RWPE2 (cell line): Measurements from ENCODE around the gene ZNF432.
"Not testable (repeated sequence)": the region's sequence is repeated elsewhere in the genome, so short reads cannot be mapped to it uniquely, and the experiment has no call there.

Experiments used
- ATAC-seq: fragments of 200-7000 bp; cut with Tn5 transposase; 3 replicates; pipeline ENCODE4 v1.9.1; 2021; ENCODE audit warnings: low read depth
- DNase-seq: peaks from one replicate; pipeline ENCODE4 v3.0.0-alpha.2; 2020; ENCODE audit warnings: low spot score
- H3K27ac ChIP-seq: fragments of 450-650 bp; 2 replicates; pipeline ENCODE4 v1.5.1; 2017; ENCODE audit warnings: mild to moderate bottlenecking; ENCODE audit not compliant: poor library complexity, severe bottlenecking
- H3K27me3 ChIP-seq: fragments of 250-450 bp; sonication (Bioruptor Pico); 2 replicates; pipeline ENCODE4 v1.5.1; 2021; ENCODE audit warnings: mild to moderate bottlenecking, moderate library complexity; ENCODE audit not compliant: insufficient read depth, poor library complexity, severe bottlenecking
- H3K36me3 ChIP-seq: fragments of 250-450 bp; sonication (Bioruptor Pico); 2 replicates; pipeline ENCODE4 v1.5.1; 2020; ENCODE audit warnings: low read depth, mild to moderate bottlenecking, moderate library complexity
- H3K4me1 ChIP-seq: fragments of 250-450 bp; sonication (Bioruptor Pico); 2 replicates; pipeline ENCODE4 v1.5.1; 2021; ENCODE audit warnings: mild to moderate bottlenecking, moderate library complexity; ENCODE audit not compliant: insufficient read depth, poor library complexity, severe bottlenecking
- H3K4me3 ChIP-seq: fragments of 250-450 bp; sonication (Bioruptor Pico); 2 replicates; pipeline ENCODE4 v1.5.1; 2021; ENCODE audit warnings: mild to moderate bottlenecking, moderate library complexity; ENCODE audit not compliant: severe bottlenecking
- H3K9me3 ChIP-seq: fragments of 250-450 bp; sonication (Bioruptor Pico); 2 replicates; pipeline ENCODE4 v1.5.1; 2021; ENCODE audit warnings: mild to moderate bottlenecking, moderate library complexity; ENCODE audit not compliant: severe bottlenecking
- TF ChIP-seq, protein P1 (sequence below): fragments of 450-650 bp; IDR thresholded peaks from one replicate; pipeline ENCODE4 v1.5.1; 2017; ENCODE audit warnings: mild to moderate bottlenecking, moderate library complexity; ENCODE audit not compliant: poor library complexity, severe bottlenecking

ZNF432 gene

DNA sequence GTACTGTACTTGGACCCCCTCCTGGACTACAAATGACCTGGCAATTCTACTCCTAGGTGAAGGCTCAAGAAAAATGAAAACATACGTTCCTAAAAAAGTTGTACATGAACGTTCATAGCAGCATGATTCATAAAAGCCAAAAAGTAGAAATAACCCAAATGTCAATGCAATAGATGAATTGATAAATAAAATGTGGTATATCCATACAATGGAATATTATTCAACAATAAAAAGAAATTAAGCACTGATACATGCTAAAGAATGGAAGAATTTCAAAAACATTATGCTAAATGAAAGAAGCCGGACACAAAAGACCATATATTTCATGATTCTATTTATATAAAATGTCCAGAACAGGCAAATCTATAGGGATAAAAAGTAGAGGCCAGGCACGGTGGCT lies 9.5 kb downstream of the ZNF432 start:
- Histone ChIP-seq H3K27me3 (no peaks in the 10 kb centered on the region), H3K4me3 (no peak overlapping the region), H3K36me3 (peaks cover 94% of the 10 kb centered on the region), H3K9me3 (peaks cover 18% of the 10 kb centered on the region), H3K27ac (no peak overlapping the region), H3K4me1 (no peaks in the 10 kb centered on the region)
- no peak for ATAC-seq
- TF ChIP-seq, protein P1, sequence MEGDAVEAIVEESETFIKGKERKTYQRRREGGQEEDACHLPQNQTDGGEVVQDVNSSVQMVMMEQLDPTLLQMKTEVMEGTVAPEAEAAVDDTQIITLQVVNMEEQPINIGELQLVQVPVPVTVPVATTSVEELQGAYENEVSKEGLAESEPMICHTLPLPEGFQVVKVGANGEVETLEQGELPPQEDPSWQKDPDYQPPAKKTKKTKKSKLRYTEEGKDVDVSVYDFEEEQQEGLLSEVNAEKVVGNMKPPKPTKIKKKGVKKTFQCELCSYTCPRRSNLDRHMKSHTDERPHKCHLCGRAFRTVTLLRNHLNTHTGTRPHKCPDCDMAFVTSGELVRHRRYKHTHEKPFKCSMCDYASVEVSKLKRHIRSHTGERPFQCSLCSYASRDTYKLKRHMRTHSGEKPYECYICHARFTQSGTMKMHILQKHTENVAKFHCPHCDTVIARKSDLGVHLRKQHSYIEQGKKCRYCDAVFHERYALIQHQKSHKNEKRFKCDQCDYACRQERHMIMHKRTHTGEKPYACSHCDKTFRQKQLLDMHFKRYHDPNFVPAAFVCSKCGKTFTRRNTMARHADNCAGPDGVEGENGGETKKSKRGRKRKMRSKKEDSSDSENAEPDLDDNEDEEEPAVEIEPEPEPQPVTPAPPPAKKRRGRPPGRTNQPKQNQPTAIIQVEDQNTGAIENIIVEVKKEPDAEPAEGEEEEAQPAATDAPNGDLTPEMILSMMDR: no peak
- DNase-seq: no peak

DNA sequence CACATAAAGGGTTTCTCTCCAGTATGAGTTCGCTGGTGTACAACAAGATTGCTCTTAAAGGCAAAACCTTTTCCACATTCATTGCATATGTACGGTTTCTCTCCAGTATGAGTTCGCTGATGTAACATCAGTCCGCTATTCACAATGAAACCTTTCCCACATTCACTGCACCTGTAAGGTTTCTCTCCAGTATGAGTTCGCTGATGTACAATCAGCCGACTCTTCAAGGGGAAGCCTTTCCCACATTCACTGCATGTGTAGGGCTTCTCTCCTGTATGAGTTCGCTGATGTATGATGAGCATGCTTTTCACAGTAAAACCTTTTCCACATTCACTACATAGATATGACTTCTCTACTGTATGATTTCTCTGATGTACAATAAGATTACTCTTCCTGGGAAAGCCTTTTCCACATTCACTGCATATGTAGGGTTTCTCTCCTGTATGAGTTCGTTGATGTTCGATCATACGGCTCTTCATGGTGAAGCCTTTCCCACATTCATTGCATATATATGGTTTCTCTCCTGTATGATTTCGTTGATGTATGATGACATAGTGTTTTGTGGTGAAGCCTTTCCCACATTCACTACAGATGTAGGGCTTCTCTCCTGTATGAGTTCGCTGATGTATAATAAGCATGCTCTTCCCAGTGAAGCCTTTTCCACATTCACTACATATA lies 14.4 kb downstream of the ZNF432 start:
- ATAC-seq: no peak
- Histone ChIP-seq H3K27ac (no peak overlapping the region), H3K4me3 (no peak overlapping the region), H3K9me3 (peaks cover 28% of the 10 kb centered on the region), H3K4me1 (peaks cover 3% of the 10 kb centered on the region), H3K27me3 (no peaks in the 10 kb centered on the region), H3K36me3 (peaks cover 76% of the 10 kb centered on the region)
- TF ChIP-seq, protein P1: no peak
- DNase-seq: no peak

DNA sequence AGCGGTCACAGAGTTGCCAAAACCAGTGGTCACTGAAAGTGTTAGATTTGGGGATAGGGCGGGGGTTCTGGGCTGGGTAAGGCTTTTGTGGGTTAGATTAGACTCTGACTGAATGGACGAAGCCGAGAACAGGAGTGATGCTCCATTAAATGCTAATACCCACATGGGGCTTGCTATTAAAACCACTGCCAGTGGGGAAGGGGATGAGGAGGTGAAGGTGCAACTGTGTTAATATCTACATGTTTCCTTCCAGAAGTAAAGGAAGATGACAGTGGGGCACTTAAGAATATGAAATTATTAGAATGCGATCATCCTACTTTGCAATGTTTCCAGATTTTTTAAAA lies 19.9 kb downstream of the ZNF432 start:
- Histone ChIP-seq H3K9me3 (peaks cover 6% of the 10 kb centered on the region), H3K4me1 (peaks cover 15% of the 10 kb centered on the region), H3K4me3 (peak overlapping the region; percentile 82), H3K36me3 (peaks cover 58% of the 10 kb centered on the region), H3K27ac (peak overlapping the region; percentile 65), H3K27me3 (no peaks in the 10 kb centered on the region)
- TF ChIP-seq, protein P1: no peak
- ATAC-seq (peak; percentile 37; the same call in 2 of the 3 replicates), DNase-seq (no peak)

DNA sequence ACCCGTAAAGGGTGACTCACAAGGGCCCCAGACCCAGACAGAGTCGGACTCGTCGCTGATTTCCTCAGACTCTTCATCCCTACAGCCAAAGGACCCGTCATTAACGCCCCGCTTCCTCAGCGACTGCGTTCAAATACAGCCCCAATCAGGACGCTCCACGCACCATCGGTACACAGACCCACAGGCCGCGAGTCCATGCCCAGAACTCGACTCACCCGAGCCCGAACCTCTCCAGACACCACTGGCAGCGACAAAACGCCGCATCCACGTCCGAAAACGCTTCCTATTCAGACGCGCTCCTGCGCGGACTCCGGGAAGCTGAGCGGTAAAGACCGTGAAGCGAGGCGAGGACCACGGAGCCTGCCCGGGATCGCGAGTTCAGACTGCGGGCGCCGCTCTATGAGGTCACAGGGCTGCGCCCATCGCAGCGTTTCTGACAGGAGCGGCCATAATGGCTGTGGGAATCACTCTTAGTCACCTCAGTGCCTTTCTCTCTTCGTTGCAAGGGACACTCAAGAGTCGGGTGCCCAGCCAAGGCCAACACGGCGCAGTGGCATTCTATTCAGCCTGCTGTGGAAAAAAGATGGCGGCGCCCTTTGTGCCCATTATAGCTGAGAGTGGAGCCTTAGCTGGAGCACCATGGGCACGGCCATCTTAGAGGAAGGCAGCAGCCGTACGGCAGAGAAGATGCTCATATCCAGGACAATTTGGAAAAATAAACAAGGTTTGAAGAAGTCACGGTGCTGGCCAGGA lies 20.4 kb downstream of the ZNF432 start, which contains the start of gene ZNF614:
TSS of gene ZNF614 (minus strand) at position 353 of the 753 bp plus-strand sequence. CDS start 2,634 bp downstream, outside the sequence.
- Histone ChIP-seq H3K4me3 (peak within 1 kb of the TSS; percentile 82), H3K36me3 (peaks cover 58% of the 10 kb centered on the region), H3K4me1 (peaks cover 15% of the 10 kb centered on the region), H3K27me3 (no peaks in the 10 kb centered on the region), H3K27ac (peak within 1 kb of the TSS; percentile 65), H3K9me3 (peaks cover 4% of the 10 kb centered on the region)
- TF ChIP-seq, protein P1: no peak
- DNase-seq (peak; percentile 80), ATAC-seq (peak; percentile 91)

DNA sequence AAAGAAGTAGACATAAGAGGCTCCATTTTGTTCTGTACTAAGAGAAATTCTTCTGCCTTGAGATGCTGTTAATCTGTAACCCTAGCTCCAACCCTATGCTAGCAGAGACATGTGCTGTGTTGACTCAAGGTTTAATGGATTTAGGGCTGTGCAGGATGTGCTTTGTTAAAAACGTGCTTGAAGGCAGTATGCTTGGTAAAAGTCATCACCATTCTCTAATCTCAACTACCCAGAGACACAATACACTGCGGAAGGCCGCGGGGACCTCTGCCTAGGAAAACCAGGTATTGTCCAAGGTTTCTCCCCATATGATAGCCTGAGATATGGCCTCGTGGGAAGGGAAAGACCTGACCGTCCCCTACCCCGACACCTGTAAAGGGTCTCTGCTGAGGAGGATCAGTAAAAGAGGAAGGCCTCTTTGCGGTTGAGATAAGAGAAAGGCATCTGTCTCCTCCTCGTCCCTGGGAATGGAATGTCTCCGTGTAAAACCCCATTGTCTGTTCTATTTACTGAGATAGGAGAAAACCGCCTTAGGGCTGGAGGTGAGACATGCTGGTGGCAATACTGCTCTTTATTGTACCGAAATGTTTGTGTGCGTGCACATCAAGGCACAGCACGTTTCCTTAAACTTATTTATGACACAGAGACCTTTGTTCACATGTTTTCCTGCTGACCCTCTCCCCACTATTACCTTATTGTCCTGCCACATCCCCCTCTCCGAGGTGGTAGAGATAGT lies 22.2 kb downstream of the ZNF432 start:
- H3K27ac ChIP-seq, DNase-seq, H3K4me3 ChIP-seq, ATAC-seq, H3K27me3 ChIP-seq, H3K9me3 ChIP-seq: not testable (repeated sequence)
- Histone ChIP-seq H3K4me1 (peaks cover 15% of the 10 kb centered on the region), H3K36me3 (peaks cover 68% of the 10 kb centered on the region)

DNA sequence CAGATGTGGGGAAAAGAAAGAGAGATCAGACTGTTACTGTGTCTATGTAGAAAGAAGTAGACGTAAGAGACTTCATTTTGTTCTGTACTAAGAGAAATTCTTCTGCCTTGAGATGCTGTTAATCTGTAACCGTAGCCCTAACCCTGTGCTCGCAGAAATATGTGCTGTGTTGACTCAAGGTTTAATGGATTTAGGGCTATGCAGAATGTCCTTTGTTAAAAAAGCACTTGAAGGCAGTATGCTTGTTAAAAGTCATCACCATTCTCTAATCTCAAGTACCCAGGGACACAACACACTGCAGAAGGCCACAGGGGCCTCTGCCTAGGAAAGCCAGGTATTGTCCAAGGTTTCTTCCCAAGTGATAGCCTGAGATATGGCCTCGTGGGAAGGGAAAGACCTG lies 24.2 kb downstream of the ZNF432 start:
- H3K4me3 ChIP-seq, H3K27me3 ChIP-seq, ATAC-seq, DNase-seq, H3K27ac ChIP-seq, H3K9me3 ChIP-seq: not testable (repeated sequence)
- peaks cover 14% of the 10 kb centered on the region for H3K4me1 ChIP-seq
- H3K36me3 ChIP-seq: peaks cover 76% of the 10 kb centered on the region
